GM15510 (cell line): ENCODE data around the gene ERH.

Experiments used
- POLR2A ChIP-seq: IDR thresholded peaks from 3 replicates; pipeline ENCODE4 v1.6.1; 2011; ENCODE audit warnings: borderline replicate concordance; ENCODE audit not compliant: insufficient read length; ENCODE audit errors: extremely low read depth

ERH gene

DNA sequence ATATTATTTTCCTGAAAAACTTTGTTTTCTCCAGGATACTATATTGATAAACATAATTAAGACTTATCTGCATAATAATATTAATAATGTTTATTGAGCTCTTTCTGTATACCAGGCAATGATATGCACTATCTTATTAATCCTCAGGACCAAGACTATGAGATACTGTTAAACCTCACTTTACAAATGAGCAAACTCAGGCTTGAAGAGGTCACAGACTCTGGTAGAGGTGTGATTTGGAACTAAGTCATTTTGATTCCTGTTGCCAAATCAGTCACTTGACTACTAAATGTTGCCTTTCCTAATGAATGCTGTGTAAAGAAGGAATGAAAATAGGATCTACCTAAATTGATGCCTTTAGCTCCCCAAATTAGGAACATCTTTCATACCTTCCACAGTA, 7.7 kb upstream of the ERH start:
- no peak for TF ChIP-seq POLR2A

DNA sequence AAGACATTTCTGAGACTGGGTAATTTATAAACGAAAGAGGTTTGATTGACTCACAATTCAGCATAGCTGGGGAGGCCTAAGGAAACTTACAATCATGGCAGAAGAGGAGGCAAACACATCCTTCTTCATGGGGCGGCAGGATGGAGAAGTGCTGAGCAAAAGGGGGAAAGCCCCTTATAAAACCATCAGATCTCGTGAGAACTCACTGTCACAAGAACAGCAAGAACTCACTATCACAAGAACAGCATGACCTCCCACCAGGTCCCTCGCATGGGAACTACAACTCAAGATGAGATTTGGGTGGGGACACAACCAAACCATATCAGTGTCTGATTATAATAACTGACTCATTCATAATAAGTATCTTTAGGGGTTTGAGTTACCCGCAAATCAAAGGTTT, 6.8 kb upstream of the ERH start:
- TF ChIP-seq POLR2A: no peak

DNA sequence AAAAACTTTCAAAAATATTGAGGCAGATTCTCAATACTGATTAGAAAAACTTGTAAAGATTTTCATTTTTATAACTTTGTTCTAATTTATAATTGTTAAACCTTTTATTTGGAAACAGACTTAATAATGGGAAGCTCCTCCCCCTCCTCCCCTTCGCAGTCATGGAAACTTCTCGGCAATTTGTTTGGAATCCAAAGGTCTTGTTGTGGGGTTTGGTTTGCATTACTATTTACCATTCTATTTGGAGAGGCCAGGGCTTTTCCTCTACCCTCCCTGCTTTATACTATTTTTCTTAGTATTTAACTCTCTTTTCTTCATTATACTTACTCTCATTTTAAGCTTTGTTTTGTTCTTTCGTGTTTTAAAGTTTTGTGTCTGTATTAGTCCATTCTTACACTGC, 6.4 kb upstream of the ERH start:
- TF ChIP-seq POLR2A: no peak

DNA sequence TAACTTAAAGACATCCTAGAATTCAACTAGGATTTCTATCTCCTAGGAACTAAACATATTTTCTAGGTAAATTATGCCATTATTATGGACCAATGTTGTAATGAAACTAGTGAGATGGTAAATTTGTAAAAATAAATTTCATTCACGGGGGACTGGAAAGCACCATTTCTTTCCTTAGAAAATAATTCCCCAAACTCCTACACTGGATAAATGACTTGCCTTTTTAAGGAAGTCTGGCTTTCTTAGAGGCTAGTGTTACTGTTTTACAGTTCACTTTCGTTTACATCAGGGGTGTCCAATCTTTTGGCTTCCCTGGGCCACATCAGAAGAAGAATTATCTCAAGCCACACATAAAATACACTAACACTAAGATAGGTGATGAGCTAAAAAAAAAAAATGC, 3.7 kb upstream of the ERH start:
- TF ChIP-seq POLR2A: no peak

DNA sequence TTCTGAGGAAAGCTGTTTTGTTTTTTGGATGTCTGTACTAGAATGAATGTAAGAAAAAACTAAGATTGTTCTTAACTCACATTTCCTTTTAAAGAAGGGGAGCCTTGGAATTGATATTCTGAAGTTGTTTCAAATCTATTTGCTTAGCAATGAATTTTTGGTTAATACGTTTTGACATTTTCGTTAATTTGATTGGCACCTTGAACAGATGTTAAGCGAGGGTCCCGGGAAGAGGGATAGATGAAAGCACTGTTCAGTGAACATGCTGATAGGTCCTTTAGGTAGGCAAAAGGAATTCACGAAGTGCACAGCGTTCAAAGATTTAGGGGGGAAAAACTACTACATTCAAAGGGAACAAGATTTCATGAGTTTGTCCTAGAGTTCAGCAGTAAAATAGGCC, 2.1 kb upstream of the ERH start:
- no peak for TF ChIP-seq POLR2A

DNA sequence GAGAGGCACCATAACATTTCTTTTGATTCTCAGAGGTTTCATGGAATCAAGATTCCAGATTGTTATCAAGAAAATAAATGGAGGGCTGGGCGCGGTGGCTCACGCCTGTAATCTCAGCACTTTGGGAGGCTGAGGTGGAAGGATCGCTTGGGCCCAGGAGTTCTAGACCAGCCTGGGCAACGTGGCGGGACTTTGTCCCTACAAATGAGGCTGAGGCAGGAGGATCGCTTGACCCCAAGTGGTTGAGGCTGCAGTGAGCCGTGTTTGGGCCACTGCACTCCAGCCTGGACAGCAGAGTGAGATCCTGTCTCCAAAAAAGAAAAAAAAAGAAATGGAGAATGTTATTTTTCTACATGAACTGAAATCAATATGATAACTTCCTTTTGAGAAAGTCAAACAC, 1.7 kb upstream of the ERH start:
- TF ChIP-seq POLR2A: no peak

DNA sequence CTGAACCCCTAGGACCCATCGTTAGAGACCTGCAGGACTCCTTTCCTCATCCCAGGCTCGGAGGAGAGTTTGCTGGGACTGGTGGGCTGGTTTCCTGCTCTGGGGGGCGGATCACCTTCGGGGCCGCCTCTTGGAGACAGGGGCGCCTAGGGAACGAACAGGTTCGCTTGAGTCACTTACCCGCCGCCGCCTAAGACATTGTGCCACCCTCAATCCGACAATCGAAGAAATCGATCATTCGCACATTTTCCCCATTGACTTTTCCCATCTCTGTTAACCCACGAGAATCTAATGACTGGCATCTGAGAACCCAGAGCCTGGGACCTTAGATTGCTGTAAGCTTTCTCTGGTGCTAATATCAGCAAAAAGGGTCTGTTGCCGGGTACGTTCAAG, 715 bp upstream of the ERH start:
- TF ChIP-seq POLR2A: no peak

DNA sequence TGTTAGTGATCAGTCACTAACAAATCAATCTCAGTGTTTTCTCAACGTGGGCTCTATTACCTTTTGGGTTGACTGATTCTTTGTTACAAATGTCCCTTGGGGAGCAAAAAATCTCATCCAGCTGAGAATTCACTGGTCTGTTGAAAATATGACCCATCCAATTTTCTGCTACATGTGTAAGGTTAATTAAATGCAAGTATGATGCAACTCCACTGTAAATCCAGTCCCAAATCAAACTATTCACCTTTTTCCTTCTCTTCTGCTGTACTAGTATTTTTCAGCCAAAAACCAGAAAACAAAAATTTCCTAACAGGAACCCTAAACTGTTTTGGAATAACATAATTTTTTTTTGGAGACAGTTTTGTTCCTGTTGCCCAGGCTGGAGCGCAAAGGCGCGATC, 2.2 kb downstream of the ERH start:
- no peak for TF ChIP-seq POLR2A

DNA sequence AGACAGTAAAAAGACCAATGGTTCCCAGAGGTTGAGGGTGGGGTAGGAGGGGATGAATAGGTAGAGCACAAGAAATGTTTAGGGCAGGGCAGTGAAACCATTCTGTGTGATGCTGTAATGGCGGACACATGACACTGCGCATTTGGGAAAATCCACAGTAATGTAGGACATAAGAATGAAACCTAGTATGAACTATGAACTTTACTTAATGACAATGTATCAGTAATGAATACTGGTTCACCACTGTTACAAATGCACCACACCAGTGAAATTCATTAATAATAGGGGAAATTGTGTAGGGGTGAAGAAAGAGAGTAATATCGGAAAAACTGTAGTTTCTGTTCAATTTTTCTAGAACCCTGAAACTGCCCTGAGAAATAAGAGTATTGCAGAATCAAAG, 5.6 kb downstream of the ERH start:
- TF ChIP-seq POLR2A: no peak

DNA sequence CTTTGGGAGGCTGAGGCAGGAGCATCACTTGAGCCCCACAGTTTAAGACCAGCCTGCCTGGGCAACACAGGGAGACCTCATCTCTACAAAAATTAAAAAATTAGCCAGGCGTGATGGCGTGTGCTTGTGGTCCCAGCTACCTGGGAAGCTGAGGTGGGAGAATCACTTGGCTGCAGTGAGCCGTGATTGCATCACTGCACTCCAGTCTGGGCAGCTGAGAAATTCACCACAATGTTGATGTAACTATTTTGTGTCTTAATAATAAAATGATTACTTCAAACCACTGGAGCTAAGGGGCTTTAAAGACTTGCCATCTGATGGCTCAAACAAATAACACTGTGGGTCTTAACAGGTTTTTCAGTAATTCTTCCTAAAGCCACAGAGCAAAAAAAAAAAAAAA, 10.8 kb downstream of the ERH start:
- no peak for TF ChIP-seq POLR2A

DNA sequence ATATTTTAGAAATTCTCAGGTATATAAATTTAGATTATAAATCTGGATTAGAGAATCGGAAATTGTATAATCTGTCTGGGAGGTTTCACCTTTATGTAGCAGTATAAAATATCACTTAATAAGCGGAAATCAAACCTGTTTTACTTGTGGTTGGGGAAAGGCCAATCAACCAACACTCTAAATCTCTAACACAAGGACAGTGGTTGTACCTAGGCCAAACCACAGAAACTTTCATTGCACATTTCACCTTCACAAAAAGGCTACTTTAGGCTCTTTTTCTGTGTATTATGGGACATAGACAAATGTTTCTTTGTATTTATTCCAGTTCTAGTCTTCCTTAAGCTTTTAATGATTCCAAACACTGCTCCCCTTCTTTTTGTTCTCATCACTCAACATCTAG, 19.8 kb downstream of the ERH start:
- TF ChIP-seq POLR2A: no peak

DNA sequence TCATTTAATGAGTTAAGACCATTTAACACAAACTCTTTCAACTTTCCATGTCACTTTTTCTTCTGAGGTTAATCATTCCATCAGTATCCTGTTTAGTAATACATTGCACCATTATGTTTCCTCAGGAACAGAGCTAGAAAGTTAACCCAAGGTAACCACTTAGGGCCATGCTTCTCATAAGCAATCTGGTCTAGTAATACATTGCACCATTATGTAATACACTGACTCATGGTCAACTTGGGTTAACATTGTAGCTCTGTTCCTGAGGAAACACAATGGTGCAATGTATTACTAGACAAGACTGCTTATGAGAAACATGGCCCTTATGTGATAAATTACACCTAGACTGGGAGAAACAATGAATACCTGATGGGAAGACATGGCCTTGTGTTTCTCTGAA, 21.7 kb downstream of the ERH start:
- TF ChIP-seq POLR2A: no peak

DNA sequence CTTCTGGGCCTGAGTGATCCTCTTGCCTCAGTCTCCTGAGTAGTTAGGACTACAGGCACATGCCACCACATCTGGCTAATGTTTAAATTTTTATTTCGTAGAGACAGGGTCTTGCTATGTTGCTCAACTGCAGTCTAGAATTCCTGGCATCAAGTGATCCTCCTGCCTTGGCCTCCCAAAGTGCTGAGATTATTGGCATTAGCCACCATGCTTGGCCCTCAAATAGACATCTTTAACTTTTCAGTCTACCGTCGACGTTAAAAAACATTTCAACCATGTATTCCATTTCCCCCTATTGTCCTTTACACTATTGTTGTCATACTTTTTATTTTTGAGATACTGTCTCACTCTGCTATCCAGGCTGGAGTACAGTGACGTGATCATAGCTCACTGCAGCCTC, 22.4 kb downstream of the ERH start:
- TF ChIP-seq POLR2A: no peak

DNA sequence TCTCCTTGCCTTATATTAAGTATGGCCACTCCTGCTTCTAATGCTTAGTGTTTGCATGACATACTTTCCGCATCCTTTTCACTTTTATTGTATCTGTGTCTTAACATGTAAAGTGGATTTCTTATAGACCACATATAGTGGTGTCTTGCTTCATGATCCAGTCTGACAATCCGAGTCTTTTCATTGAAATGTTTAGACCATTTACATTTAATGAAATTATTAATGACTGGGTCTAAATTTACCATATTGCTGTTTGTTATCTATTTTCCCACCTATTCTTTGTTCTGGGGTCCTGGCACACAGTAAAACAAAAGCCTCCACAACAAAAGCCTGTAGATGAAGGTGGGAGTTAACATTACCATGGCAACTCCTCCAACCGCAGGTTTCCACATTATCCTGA, 22.9 kb downstream of the ERH start:
- TF ChIP-seq POLR2A: no peak

DNA sequence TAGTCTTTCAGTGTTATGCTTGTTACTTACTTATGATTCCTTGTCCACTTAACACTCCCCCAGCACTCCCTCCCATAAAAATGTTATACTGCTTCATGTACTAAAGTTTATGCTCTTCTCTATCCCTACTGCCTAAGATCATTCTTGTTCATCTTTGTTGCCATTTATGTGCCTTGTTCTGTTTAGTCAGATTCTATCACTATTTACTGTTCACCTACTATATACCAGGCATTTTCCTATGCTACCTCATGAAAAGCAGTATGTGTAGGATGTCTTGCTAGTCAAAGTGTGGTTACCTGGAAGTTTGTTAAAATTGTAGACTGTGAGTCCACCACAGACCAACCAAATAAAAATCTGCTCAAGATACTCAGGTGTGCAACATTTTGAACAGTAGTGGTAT, 23.9 kb downstream of the ERH start:
- no peak for TF ChIP-seq POLR2A

DNA sequence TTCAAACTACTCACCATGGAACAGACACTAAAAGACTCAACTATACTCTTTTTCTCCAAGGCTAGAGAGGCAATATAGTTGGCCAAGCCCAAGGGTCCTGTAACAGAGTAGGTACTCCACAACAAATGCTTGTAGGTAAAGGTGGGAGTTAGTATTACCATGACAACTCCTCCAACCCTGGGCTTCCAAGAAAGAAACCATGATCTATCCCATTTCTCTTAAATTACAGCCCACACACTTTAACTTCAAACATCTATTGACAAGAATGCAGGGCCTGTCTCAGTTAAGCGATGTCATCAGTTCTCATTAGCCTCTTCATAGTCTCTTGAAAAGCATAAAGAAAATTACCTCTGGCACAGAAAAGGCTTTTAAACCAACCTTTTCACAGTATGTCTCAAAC, 25.0 kb downstream of the ERH start:
- no peak for TF ChIP-seq POLR2A

DNA sequence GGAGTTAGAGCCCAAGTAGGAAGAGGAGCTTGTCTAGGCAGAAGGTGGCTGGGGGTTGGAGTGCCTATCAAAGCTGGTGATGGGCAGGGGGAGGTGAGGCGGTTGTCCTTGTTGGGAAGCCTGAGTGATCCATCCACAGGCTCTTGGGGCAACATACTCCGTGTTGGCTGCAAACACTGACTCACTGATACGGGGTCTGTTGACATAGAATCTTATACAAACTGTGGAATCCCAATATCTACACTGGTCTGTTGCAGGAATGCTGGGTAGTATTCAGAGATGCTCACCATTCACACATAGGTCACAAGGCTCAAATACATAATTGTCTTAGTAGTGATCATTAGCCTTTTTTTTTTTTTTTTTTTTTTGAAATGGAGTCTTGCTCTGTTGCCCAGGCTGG, 26.0 kb downstream of the ERH start:
- TF ChIP-seq POLR2A: no peak

DNA sequence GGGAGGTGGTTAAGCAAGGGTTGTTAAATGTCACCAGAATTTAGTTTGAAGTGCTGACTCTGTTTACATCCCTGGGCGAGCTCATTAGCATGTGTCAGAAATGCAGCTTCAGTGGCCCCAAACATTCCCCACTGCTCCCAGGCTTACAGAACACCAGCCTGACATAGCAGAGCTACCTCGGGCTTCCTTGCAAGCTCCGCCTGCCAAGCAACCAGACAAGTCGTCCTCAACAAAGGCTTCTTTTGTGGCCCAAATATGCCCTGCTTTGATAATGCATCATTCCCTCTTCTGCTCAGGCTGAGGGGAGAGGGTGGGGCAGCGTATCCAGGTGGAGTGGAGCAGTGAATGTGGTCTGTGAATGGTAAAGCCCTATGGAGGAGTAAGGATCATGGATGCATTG, 28.0 kb downstream of the ERH start:
- no peak for TF ChIP-seq POLR2A

DNA sequence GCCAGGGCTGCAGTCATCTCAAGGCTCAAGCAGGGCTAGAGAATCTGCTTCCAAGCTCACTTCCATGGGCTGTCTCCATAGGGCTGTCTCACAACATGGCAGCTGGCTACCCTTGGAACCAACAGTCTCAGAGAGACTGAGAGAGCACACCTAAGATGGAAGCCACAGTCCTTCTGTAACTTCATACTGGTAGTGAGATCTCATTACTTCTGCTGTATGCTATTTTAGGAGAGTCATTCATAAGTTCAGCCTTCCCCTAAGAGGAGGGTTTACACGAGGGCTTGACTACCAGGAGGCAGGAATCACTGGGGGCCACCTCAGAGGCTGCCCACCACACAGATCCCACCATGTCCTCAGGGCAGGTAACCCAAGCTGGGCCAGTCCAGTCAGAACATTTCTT, 29.7 kb downstream of the ERH start:
- no peak for TF ChIP-seq POLR2A

DNA sequence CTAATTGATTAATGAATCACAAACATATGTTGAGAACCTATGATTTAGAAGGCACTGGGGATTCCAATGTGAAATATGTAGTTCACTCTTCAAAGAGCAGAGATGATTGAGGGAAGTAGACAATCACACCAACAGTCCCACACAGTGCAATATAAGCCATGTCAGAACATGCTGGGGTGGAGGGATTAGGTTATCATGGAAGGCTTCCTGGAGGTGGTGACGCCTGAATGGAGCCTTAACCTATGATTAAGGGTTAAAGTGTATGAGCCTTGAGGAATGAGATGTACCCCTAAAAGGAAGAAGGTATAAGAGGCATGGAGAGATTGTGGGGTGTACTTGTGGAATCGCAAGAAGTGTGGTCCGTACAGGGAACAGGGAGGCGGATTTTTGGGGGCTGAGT, 31.3 kb downstream of the ERH start:
- TF ChIP-seq POLR2A: no peak
